Suprapubic skin (tissue), 3 donors: Measurements from ENCODE around the gene DFFB.

Experiments used
- CTCF ChIP-seq, 2 donors: fragments of 200-600 bp in 1 of 2; fragments of 450-650 bp in 1 of 2; sonication (generic) in 1 of 2; IDR thresholded peaks; one replicate each; pipeline ENCODE4 v1.5.1; 2016 to 2019; ENCODE audit warnings: antibody characterized with exemption in 2 of 2, mild to moderate bottlenecking in 1 of 2, moderate library complexity in 1 of 2
- EP300 ChIP-seq: sonication (generic); formaldehyde crosslinking; IDR thresholded peaks from one replicate; pipeline ENCODE4 v1.6.1; 2017; ENCODE audit warnings: antibody characterized with exemption
- POLR2A ChIP-seq, 2 donors: fragments of 450-650 bp; IDR thresholded peaks; one replicate each; pipeline ENCODE4 v1.6.1; 2017; ENCODE audit warnings: antibody characterized with exemption in 2 of 2, mild to moderate bottlenecking in 2 of 2, moderate library complexity in 2 of 2

GRCh38 chr1:3827813-3828307 is 29.4 kb upstream of the DFFB start:
- no peak for TF ChIP-seq CTCF (IDR thresholded peaks at IDR 0.05)
- no peak for TF ChIP-seq POLR2A (IDR thresholded peaks at IDR 0.05)
- TF ChIP-seq EP300, result no peak
